DND-41 (cell line): ENCODE measurements around the gene NUCKS1.

Experiments
- EZH2 ChIP-seq: IDR thresholded peaks from 3 replicates; pipeline ENCODE4 v1.6.1; 2012; ENCODE audit warnings: borderline replicate concordance, low read depth, mild to moderate bottlenecking, moderate library complexity, low read length, inconsistent platforms; ENCODE audit not compliant: severe bottlenecking
- TF ChIP-seq, protein P1 (sequence below): IDR thresholded peaks from 2 replicates; pipeline ENCODE4 v1.5.1; 2012; ENCODE audit warnings: borderline replicate concordance, low read length, moderate library complexity, mild to moderate bottlenecking; ENCODE audit not compliant: poor library complexity, severe bottlenecking; ENCODE audit errors: extremely low read depth

DNA sequence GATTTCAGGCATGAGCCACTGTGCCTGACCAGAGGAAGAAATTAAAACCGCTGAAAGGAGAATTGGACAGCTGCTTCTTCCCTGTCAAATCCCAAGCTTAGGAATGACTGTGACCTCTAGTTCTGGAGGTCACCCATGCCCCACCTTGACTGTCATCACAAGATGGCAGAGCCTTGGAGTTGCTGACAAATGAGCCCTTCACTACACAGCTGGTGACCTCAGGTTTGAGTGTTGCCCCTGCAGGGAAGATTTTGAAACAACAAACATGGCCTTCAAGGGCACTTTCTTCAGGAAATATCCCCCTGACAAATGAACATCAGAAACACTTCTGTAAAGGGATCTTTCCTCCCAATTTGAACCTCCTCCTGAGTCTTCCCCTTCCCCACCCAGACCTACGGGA, 62.7 kb downstream of the NUCKS1 start:
- TF ChIP-seq, protein P1, sequence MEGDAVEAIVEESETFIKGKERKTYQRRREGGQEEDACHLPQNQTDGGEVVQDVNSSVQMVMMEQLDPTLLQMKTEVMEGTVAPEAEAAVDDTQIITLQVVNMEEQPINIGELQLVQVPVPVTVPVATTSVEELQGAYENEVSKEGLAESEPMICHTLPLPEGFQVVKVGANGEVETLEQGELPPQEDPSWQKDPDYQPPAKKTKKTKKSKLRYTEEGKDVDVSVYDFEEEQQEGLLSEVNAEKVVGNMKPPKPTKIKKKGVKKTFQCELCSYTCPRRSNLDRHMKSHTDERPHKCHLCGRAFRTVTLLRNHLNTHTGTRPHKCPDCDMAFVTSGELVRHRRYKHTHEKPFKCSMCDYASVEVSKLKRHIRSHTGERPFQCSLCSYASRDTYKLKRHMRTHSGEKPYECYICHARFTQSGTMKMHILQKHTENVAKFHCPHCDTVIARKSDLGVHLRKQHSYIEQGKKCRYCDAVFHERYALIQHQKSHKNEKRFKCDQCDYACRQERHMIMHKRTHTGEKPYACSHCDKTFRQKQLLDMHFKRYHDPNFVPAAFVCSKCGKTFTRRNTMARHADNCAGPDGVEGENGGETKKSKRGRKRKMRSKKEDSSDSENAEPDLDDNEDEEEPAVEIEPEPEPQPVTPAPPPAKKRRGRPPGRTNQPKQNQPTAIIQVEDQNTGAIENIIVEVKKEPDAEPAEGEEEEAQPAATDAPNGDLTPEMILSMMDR = no peak
- TF ChIP-seq EZH2 = no peak
